ENCODE data around the gene POLR1A.

DNA sequence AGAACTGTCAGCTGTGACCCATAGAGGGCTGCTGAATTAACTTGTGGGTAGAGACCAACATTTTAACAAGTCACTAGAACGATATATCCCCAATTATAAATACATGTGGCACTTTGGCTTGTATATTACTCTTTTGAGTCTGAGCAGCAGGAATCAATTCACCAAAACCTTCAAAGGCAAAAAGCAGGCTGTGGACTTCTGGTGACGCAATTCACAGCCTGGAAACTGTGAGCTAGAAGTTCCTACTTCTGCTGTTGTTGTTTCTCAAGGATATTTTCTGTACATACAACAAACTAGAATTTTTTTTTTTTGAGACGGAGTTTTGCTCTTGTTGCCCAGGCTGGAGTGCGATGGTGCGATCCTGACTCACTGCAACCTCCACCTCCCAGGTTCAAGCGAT lies 37.6 kb upstream of the POLR1A start:
- TF ChIP-seq CTCF (IDR thresholded peaks at IDR 0.05) (no peak), POLR2A (IDR thresholded peaks at IDR 0.05) (no peak)
